HUES64 (cell line): ENCODE data around the gene ZNF786.
"Not testable (repeated sequence)": the region's sequence is repeated elsewhere in the genome, so short reads cannot be mapped to it uniquely, and the experiment has no call there.

Experiments used
- H3K27ac ChIP-seq: 2 replicates; pipeline ENCODE4 v1.7.0; 2013; ENCODE audit warnings: low read depth, low read length, inconsistent platforms
- H3K27me3 ChIP-seq: 2 replicates; pipeline ENCODE4 v1.6.1; 2013; ENCODE audit warnings: mild to moderate bottlenecking, low read length; ENCODE audit not compliant: insufficient read depth
- H3K36me3 ChIP-seq: 2 replicates; pipeline ENCODE4 v1.6.1; 2013; ENCODE audit warnings: mild to moderate bottlenecking, low read length; ENCODE audit not compliant: insufficient read depth
- H3K4me1 ChIP-seq: 2 replicates; pipeline ENCODE4 v1.6.1; 2013; ENCODE audit warnings: mild to moderate bottlenecking, low read length, moderate library complexity; ENCODE audit not compliant: insufficient read depth
- H3K4me3 ChIP-seq: 2 replicates; pipeline ENCODE4 v1.5.1; 2013; ENCODE audit warnings: mild to moderate bottlenecking, low read length, moderate library complexity
- H3K9ac ChIP-seq: 2 replicates; pipeline ENCODE4 v1.6.1; 2013; ENCODE audit warnings: mild to moderate bottlenecking, low read depth, low read length
- H3K9me3 ChIP-seq: 2 replicates; pipeline ENCODE4 v1.6.1; 2013; ENCODE audit warnings: low read depth, low read length; ENCODE audit not compliant: insufficient read depth
- WGBS: fragments of 150-250, 120-280 bp; methylation state at CpG from one replicate; pipeline ENCODE4 v1.1.7; 2013; ENCODE audit warnings: missing lambda C conversion rate; 5-methylcytosine and 5-hydroxymethylcytosine counted together

Gene ZNF786

GRCh38 chr7:149077594-149077993, 12.9 kb downstream of the ZNF786 start:
- Histone ChIP-seq H3K36me3 (peaks cover 41% of the 10 kb centered on the region), H3K27ac (no peak overlapping the region), H3K4me3 (no peak overlapping the region), H3K27me3 (no peaks in the 10 kb centered on the region), H3K4me1 (no peaks in the 10 kb centered on the region), H3K9ac (no peak overlapping the region), H3K9me3 (no peaks in the 10 kb centered on the region)
- 90% methylated on average over 8 of the region's 9 CpGs for WGBS

GRCh38 chr7:149075286-149075685, 15.2 kb downstream of the ZNF786 start:
- 96% methylated on average over 2 of the region's 2 CpGs for WGBS
- Histone ChIP-seq H3K4me1 (no peaks in the 10 kb centered on the region), H3K36me3 (peaks cover 57% of the 10 kb centered on the region)

GRCh38 chr7:149074116-149074885, 16.2 kb downstream of the ZNF786 start:
- no peak overlapping the region for H3K9ac ChIP-seq
- peaks cover 63% of the 10 kb centered on the region for H3K36me3 ChIP-seq
- no peak overlapping the region for H3K4me3 ChIP-seq
- 95% methylated on average over 2 of the region's 3 CpGs for WGBS
- no peaks in the 10 kb centered on the region for H3K4me1 ChIP-seq
- no peak overlapping the region for H3K27ac ChIP-seq
- H3K27me3 ChIP-seq = no peaks in the 10 kb centered on the region
- no peaks in the 10 kb centered on the region for H3K9me3 ChIP-seq

More at GRCh38 chr7:149075286-149075685, 15.2 kb downstream of the ZNF786 start:
- H3K4me3 ChIP-seq = no peak overlapping the region
- H3K27ac ChIP-seq = no peak overlapping the region
- H3K9ac ChIP-seq = no peak overlapping the region
- no peaks in the 10 kb centered on the region for H3K27me3 ChIP-seq
- no peaks in the 10 kb centered on the region for H3K9me3 ChIP-seq

- Histone ChIP-seq H3K27me3 (no peaks in the 10 kb centered on the region), H3K9me3 (no peaks in the 10 kb centered on the region), H3K9ac (no peak overlapping the region), H3K4me3 (no peak overlapping the region), H3K36me3 (peaks cover 67% of the 10 kb centered on the region), H3K27ac (peak overlapping the region; percentile 51; the same call in 1 of the 2 replicates), H3K4me1 (no peaks in the 10 kb centered on the region)
- WGBS = 95% methylated on average over 4 of the region's 4 CpGs
Observed at GRCh38 chr7:149072438-149072775, 18.1 kb downstream of the ZNF786 start.

GRCh38 chr7:149071641-149072437, 18.7 kb downstream of the ZNF786 start:
- Histone ChIP-seq H3K27me3 (no peaks in the 10 kb centered on the region), H3K4me1 (no peaks in the 10 kb centered on the region), H3K36me3 (peaks cover 64% of the 10 kb centered on the region), H3K9me3 (no peaks in the 10 kb centered on the region), H3K4me3 (no peak overlapping the region), H3K9ac (peak overlapping the region; percentile 18; the same call in 1 of the 2 replicates), H3K27ac (peak overlapping the region; percentile 51)
- WGBS = 80% methylated on average over 46 of the region's 46 CpGs

GRCh38 chr7:149071182-149071635, 19.3 kb downstream of the ZNF786 start:
- peak overlapping the region; percentile 18; the same call in 1 of the 2 replicates for H3K9ac ChIP-seq
- no peaks in the 10 kb centered on the region for H3K9me3 ChIP-seq
- 97% methylated on average over 29 of the region's 29 CpGs for WGBS
- no peak overlapping the region for H3K4me3 ChIP-seq
- H3K36me3 ChIP-seq = peaks cover 60% of the 10 kb centered on the region
- no peaks in the 10 kb centered on the region for H3K4me1 ChIP-seq
- H3K27me3 ChIP-seq = no peaks in the 10 kb centered on the region
- H3K27ac ChIP-seq = peak overlapping the region; percentile 32

GRCh38 chr7:149070372-149071125, 20.0 kb downstream of the ZNF786 start:
- Histone ChIP-seq H3K9ac (no peak overlapping the region), H3K27me3 (no peaks in the 10 kb centered on the region), H3K36me3 (peaks cover 58% of the 10 kb centered on the region), H3K9me3 (no peaks in the 10 kb centered on the region), H3K4me3 (no peak overlapping the region), H3K4me1 (no peaks in the 10 kb centered on the region), H3K27ac (no peak overlapping the region)
- 96% methylated on average over 31 of the region's 31 CpGs for WGBS

GRCh38 chr7:149067869-149068268, 22.6 kb downstream of the ZNF786 start:
- Histone ChIP-seq H3K4me1 (no peaks in the 10 kb centered on the region), H3K36me3 (peaks cover 41% of the 10 kb centered on the region), H3K27me3 (no peaks in the 10 kb centered on the region), H3K9ac (no peak overlapping the region), H3K4me3 (no peak overlapping the region), H3K27ac (no peak overlapping the region), H3K9me3 (no peaks in the 10 kb centered on the region)
- WGBS = 96% methylated on average over 4 of the region's 4 CpGs

GRCh38 chr7:149063476-149063875, 27.0 kb downstream of the ZNF786 start:
- Histone ChIP-seq H3K36me3 (peaks cover 5% of the 10 kb centered on the region), H3K27me3 (no peaks in the 10 kb centered on the region), H3K4me1 (no peaks in the 10 kb centered on the region), H3K27ac (no peak overlapping the region), H3K9ac (no peak overlapping the region), H3K9me3 (no peaks in the 10 kb centered on the region), H3K4me3 (no peak overlapping the region)

GRCh38 chr7:149062217-149062899, 28.2 kb downstream of the ZNF786 start:
- H3K27ac ChIP-seq, H3K9me3 ChIP-seq, H3K4me1 ChIP-seq, H3K4me3 ChIP-seq, H3K36me3 ChIP-seq, H3K9ac ChIP-seq, H3K27me3 ChIP-seq: not testable (repeated sequence)
- WGBS = 95% methylated on average over 10 of the region's 10 CpGs
